ENCODE results near the gene ARL16. TPM values are rescaled to one million over a fixed set of nuclear protein-coding genes. Genes with fewer than 3 reads are reported as not detected.

The ARL16 gene
- polyA plus RNA-seq, 1 of the 3 experiments (the other 2 are of a cell fraction), result 148 TPM

DNA sequence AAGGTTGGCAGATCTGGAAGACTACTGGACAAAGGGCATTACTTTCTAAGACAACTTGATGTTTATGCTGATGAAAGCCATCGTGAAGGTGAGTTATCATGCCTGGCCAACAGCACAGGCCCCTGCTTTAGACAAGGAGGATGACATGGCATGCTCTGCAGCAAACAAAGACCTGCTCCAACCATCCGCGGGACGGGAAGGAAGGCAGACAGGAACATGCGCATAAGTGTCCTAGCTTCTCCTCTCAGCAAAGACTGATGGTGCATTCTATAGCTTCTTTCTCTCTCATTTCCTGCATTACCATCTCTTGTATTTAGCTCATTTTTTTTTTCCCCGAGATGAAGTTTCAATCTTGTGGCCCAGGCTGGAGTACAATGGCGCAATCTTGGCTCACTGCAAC is 52.1 kb downstream of the ARL16 start:
- Histone ChIP-seq H3K9me2 (no peaks in the 10 kb centered on the region), H2AFZ (ENCODE audit: low read depth) (no peak overlapping the region), H3K4me3 (ENCODE audit: low read depth in 2 of 2, low read length in 1 of 2) (no peak overlapping the region), H3K79me2 (ENCODE audit: insufficient read depth) (peaks cover 96% of the 10 kb centered on the region), H3K4me2 (no peak overlapping the region), H3K9ac (no peak overlapping the region), H3K4me1 (ENCODE audit: control insufficient read depth in 1 of 2, insufficient read depth in 2 of 2, low read depth in 1 of 2, low read length in 1 of 2) (peaks cover 7 to 12% of the 10 kb centered on the region in 2 experiments; a peak in 3 of 4 replicates), H3K27ac (ENCODE audit: low read depth in 2 of 2, low read length in 1 of 2) (no peak overlapping the region), H3K36me3 (replicated peaks in 1 of 2; ENCODE audit: control insufficient read depth in 1 of 2, insufficient read depth in 2 of 2, low read length in 1 of 2) (peaks cover 13 to 61% of the 10 kb centered on the region in 2 experiments), H4K20me1 (ENCODE audit: insufficient read depth) (peaks cover 67% of the 10 kb centered on the region), H3K27me3 (ENCODE audit: insufficient read depth) (no peaks in the 10 kb centered on the region), H3K9me3 (no peaks in the 10 kb centered on the region), H3F3A (replicated peaks; ENCODE audit: insufficient read depth) (peaks cover 11% of the 10 kb centered on the region)
- no peak for DNase-seq
- ChIA-PET POLR2A (no interaction called here), CTCF (interaction anchor here (1.8 kb wide), 1 partner anchor 30 kb away, joined by 8 read pairs; no protein-coding TSS in a partner anchor)
- TF ChIP-seq TAF1 (IDR thresholded peaks at IDR 0.05; ENCODE audit: borderline replicate concordance, low read depth, low read length) (no peak), RAD21 (IDR thresholded peaks at IDR 0.05; ENCODE audit: low read length) (no peak), GATA2 (CRISPR knock-in tag; IDR thresholded peaks at IDR 0.05) (no peak), POLR2AphosphoS5 (IDR thresholded peaks at IDR 0.05; ENCODE audit: low read depth, low read length) (no peak), FOXM1 (IDR thresholded peaks at IDR 0.05; ENCODE audit: low read depth) (no peak), CHD2 (IDR thresholded peaks at IDR 0.05; ENCODE audit: low read length, partially characterized antibody) (no peak), MEF2A (IDR thresholded peaks at IDR 0.05; ENCODE audit: borderline replicate concordance, low read depth) (no peak), RFX5 (IDR thresholded peaks at IDR 0.05; ENCODE audit: low read length) (no peak)
- TF ChIP-seq, protein P1, sequence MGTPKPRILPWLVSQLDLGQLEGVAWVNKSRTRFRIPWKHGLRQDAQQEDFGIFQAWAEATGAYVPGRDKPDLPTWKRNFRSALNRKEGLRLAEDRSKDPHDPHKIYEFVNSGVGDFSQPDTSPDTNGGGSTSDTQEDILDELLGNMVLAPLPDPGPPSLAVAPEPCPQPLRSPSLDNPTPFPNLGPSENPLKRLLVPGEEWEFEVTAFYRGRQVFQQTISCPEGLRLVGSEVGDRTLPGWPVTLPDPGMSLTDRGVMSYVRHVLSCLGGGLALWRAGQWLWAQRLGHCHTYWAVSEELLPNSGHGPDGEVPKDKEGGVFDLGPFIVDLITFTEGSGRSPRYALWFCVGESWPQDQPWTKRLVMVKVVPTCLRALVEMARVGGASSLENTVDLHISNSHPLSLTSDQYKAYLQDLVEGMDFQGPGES (IDR thresholded peaks at IDR 0.05; ENCODE audit: low read depth, low read length), result no peak
- TF ChIP-seq, protein P2, sequence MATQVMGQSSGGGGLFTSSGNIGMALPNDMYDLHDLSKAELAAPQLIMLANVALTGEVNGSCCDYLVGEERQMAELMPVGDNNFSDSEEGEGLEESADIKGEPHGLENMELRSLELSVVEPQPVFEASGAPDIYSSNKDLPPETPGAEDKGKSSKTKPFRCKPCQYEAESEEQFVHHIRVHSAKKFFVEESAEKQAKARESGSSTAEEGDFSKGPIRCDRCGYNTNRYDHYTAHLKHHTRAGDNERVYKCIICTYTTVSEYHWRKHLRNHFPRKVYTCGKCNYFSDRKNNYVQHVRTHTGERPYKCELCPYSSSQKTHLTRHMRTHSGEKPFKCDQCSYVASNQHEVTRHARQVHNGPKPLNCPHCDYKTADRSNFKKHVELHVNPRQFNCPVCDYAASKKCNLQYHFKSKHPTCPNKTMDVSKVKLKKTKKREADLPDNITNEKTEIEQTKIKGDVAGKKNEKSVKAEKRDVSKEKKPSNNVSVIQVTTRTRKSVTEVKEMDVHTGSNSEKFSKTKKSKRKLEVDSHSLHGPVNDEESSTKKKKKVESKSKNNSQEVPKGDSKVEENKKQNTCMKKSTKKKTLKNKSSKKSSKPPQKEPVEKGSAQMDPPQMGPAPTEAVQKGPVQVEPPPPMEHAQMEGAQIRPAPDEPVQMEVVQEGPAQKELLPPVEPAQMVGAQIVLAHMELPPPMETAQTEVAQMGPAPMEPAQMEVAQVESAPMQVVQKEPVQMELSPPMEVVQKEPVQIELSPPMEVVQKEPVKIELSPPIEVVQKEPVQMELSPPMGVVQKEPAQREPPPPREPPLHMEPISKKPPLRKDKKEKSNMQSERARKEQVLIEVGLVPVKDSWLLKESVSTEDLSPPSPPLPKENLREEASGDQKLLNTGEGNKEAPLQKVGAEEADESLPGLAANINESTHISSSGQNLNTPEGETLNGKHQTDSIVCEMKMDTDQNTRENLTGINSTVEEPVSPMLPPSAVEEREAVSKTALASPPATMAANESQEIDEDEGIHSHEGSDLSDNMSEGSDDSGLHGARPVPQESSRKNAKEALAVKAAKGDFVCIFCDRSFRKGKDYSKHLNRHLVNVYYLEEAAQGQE (IDR thresholded peaks at IDR 0.05; ENCODE audit: low read depth, low read length), result no peak
- TF ChIP-seq, protein P3, sequence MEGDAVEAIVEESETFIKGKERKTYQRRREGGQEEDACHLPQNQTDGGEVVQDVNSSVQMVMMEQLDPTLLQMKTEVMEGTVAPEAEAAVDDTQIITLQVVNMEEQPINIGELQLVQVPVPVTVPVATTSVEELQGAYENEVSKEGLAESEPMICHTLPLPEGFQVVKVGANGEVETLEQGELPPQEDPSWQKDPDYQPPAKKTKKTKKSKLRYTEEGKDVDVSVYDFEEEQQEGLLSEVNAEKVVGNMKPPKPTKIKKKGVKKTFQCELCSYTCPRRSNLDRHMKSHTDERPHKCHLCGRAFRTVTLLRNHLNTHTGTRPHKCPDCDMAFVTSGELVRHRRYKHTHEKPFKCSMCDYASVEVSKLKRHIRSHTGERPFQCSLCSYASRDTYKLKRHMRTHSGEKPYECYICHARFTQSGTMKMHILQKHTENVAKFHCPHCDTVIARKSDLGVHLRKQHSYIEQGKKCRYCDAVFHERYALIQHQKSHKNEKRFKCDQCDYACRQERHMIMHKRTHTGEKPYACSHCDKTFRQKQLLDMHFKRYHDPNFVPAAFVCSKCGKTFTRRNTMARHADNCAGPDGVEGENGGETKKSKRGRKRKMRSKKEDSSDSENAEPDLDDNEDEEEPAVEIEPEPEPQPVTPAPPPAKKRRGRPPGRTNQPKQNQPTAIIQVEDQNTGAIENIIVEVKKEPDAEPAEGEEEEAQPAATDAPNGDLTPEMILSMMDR (IDR thresholded peaks at IDR 0.05), result no peak
- TF ChIP-seq, protein P4, sequence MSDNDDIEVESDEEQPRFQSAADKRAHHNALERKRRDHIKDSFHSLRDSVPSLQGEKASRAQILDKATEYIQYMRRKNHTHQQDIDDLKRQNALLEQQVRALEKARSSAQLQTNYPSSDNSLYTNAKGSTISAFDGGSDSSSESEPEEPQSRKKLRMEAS (IDR thresholded peaks at IDR 0.05; ENCODE audit: low read depth), result no peak
- WGBS (ENCODE audit: low lambda C conversion rate), result 84% methylated on average over 7 of the region's 7 CpGs

Small RNA genes within 50 kb of the gene (small RNA-seq; reads per million reads assigned to genes)
- 0 to 0.48 (median 0) reads per million in 7 experiments for gene MIR6786

Other genes with a start within 250 kb of the ARL16 start
- 3,367 and 7,871 TPM in 2 replicates for gene ACTG1, start 171.0 kb downstream of the ARL16 start, polyA plus RNA-seq (2012; rRNA removed)
- 2.0 and 2.1 TPM in 2 replicates for gene FSCN2, start 155.4 kb downstream of the ARL16 start, polyA plus RNA-seq (2012; rRNA removed)
- 17.1 and 18.9 TPM in 2 replicates for gene FAAP100, start 131.4 kb downstream of the ARL16 start, polyA plus RNA-seq (2012; rRNA removed)
- 88.6 and 105 TPM in 2 replicates for gene NPLOC4, start 46.7 kb downstream of the ARL16 start, polyA plus RNA-seq (2012; rRNA removed)
- 4.7 and 6.0 TPM in 2 replicates for gene TSPAN10, start 46.6 kb downstream of the ARL16 start, polyA plus RNA-seq (2012; rRNA removed)
- 4.4 and 5.0 TPM in 2 replicates for gene PDE6G, start 27.3 kb downstream of the ARL16 start, polyA plus RNA-seq (2012; rRNA removed)
- 103 and 124 TPM in 2 replicates for gene OXLD1, start 17.2 kb downstream of the ARL16 start, polyA plus RNA-seq (2012; rRNA removed)
- 55.1 and 62.4 TPM in 2 replicates for gene CCDC137, start 17.1 kb downstream of the ARL16 start, polyA plus RNA-seq (2012; rRNA removed)
- 184 and 192 TPM in 2 replicates for gene HGS, start 214 bp upstream of the ARL16 start, polyA plus RNA-seq (2012; rRNA removed)
- 255 and 322 TPM in 2 replicates for gene MRPL12, start 19.6 kb upstream of the ARL16 start, polyA plus RNA-seq (2012; rRNA removed)
- gene SLC25A10, start 28.5 kb upstream of the ARL16 start, polyA plus RNA-seq (2012; rRNA removed), result 29.9 and 34.7 TPM in 2 replicates
- not detected in 2 replicates for gene GCGR, start 120.4 kb upstream of the ARL16 start, polyA plus RNA-seq (2012; rRNA removed)
- 120 and 156 TPM in 2 replicates for gene MCRIP1, start 149.5 kb upstream of the ARL16 start, polyA plus RNA-seq (2012; rRNA removed)
- gene PPP1R27, start 151.3 kb upstream of the ARL16 start, polyA plus RNA-seq (2012; rRNA removed), result 0.07 and 0.16 TPM in 2 replicates
- 112 and 165 TPM in 2 replicates for gene P4HB, start 176.7 kb upstream of the ARL16 start, polyA plus RNA-seq (2012; rRNA removed)
- 184 and 385 TPM in 2 replicates for gene ARHGDIA, start 187.5 kb upstream of the ARL16 start, polyA plus RNA-seq (2012; rRNA removed)
- 176 and 269 TPM in 2 replicates for gene ALYREF, start 207.8 kb upstream of the ARL16 start, polyA plus RNA-seq (2012; rRNA removed)
- 1,022 and 1,275 TPM in 2 replicates for gene ANAPC11, start 207.9 kb upstream of the ARL16 start, polyA plus RNA-seq (2012; rRNA removed)
- 0.91 and 2.4 TPM in 2 replicates for gene NPB, start 218.4 kb upstream of the ARL16 start, polyA plus RNA-seq (2012; rRNA removed)
- 46.2 and 54.1 TPM in 2 replicates for gene PCYT2, start 227.6 kb upstream of the ARL16 start, polyA plus RNA-seq (2012; rRNA removed)
- 32.6 and 34.1 TPM in 2 replicates for gene SIRT7, start 234.4 kb upstream of the ARL16 start, polyA plus RNA-seq (2012; rRNA removed)
- 30.3 and 38.7 TPM in 2 replicates for gene MAFG, start 243.9 kb upstream of the ARL16 start, polyA plus RNA-seq (2012; rRNA removed)